Hepatocyte (in vitro differentiated cells): ENCODE results near the gene PLEKHM3. TPM values are rescaled to one million over a fixed set of nuclear protein-coding genes. Genes with fewer than 3 reads are reported as not detected.

Experiments
- DNase-seq: peaks from one replicate; pipeline ENCODE4 v3.0.0-alpha.2; 2016; ENCODE audit warnings: low spot score
- H2AFZ ChIP-seq: fragments of 200-600 bp; sonication (generic); 2 replicates; pipeline ENCODE4 v1.6.0; 2016; ENCODE audit warnings: antibody characterized with exemption, mild to moderate bottlenecking
- H3K27ac ChIP-seq: fragments of 200-600 bp; sonication (generic); 2 replicates; pipeline ENCODE4 v1.5.1; 2016; ENCODE audit warnings: mild to moderate bottlenecking
- H3K27me3 ChIP-seq: fragments of 200-600 bp; sonication (generic); 2 replicates; pipeline ENCODE4 v1.6.1; 2016
- H3K36me3 ChIP-seq: fragments of 200-600 bp; sonication (generic); replicated peaks from 2 replicates; pipeline ENCODE4 v1.5.1; 2016; ENCODE audit warnings: low read depth; ENCODE audit not compliant: insufficient read depth
- H3K4me1 ChIP-seq: fragments of 200-600 bp; sonication (generic); 2 replicates; pipeline ENCODE4 v1.5.1; 2016; ENCODE audit warnings: mild to moderate bottlenecking, moderate library complexity; ENCODE audit not compliant: insufficient read depth
- H3K4me2 ChIP-seq: fragments of 200-600 bp; sonication (generic); 2 replicates; pipeline ENCODE4 v1.6.0; 2016
- H3K4me3 ChIP-seq: fragments of 200-600 bp; sonication (generic); 2 replicates; pipeline ENCODE4 v1.5.1; 2016; ENCODE audit warnings: mild to moderate bottlenecking
- H3K79me2 ChIP-seq: fragments of 200-600 bp; sonication (generic); 2 replicates; pipeline ENCODE4 v1.6.0; 2017; ENCODE audit warnings: mild to moderate bottlenecking
- H3K9me2 ChIP-seq: fragments of 200-600 bp; sonication (generic); replicated peaks from 2 replicates; pipeline ENCODE4 v1.6.0; 2017; ENCODE audit warnings: mild to moderate bottlenecking; ENCODE audit not compliant: insufficient read depth
- H3K9me3 ChIP-seq: fragments of 200-600 bp; sonication (generic); 2 replicates; pipeline ENCODE4 v1.5.1; 2016; ENCODE audit warnings: low read depth, mild to moderate bottlenecking
- H4K20me1 ChIP-seq: fragments of 200-600 bp; sonication (generic); 2 replicates; pipeline ENCODE4 v1.6.0; 2016; ENCODE audit warnings: mild to moderate bottlenecking; ENCODE audit not compliant: insufficient read depth, poor library complexity, severe bottlenecking
- CTCF ChIP-seq: fragments of 200-600 bp; sonication (generic); IDR thresholded peaks from 2 replicates; pipeline ENCODE4 v1.5.1; 2016; ENCODE audit warnings: antibody characterized with exemption, mild to moderate bottlenecking; ENCODE audit not compliant: poor library complexity
- EZH2 ChIP-seq: fragments of 200-600 bp; sonication (generic); IDR thresholded peaks from 2 replicates; pipeline ENCODE4 v1.6.1; 2016; ENCODE audit warnings: antibody characterized with exemption, mild to moderate bottlenecking, borderline replicate concordance
- EZH2phosphoT487 ChIP-seq: fragments of 200-600 bp; sonication (generic); IDR thresholded peaks from one replicate; pipeline ENCODE4 v1.6.1; 2018; ENCODE audit warnings: antibody characterized with exemption, mild to moderate bottlenecking, low read depth, moderate library complexity; ENCODE audit not compliant: unreplicated experiment, severe bottlenecking
- WGBS: methylation state at CpG from one replicate; pipeline ENCODE4 v1.1.6; 2016; ENCODE audit warnings: low lambda C conversion rate; ENCODE audit errors: missing lambda C conversion rate; 5-methylcytosine and 5-hydroxymethylcytosine counted together
- polyA plus RNA-seq: library from polyadenylated mRNA; unstranded; fragments of >200 nt; fragmentation: Nextera tagmentation; extraction: Ambion mirVana; gene quantifications from 2 replicates; pipeline ENCODE4 v1.2.1, GENCODE V29; 2016
- total RNA-seq: library from RNA; depleted of rRNA; stranded (reverse); fragments of >200 nt; gene quantifications from 2 replicates; pipeline ENCODE4 v1.2.3, GENCODE V29; 2014

The PLEKHM3 gene
- total and polyA plus RNA-seq, 2 experiments from 2014 or later = 4.2 to 11.1 TPM

GRCh38 chr2:208047840-208048239, 22.5 kb upstream of the PLEKHM3 start:
- Histone ChIP-seq H2AFZ (no peak overlapping the region), H4K20me1 (no peaks in the 10 kb centered on the region), H3K9me3 (no peaks in the 10 kb centered on the region), H3K4me2 (no peak overlapping the region), H3K4me3 (no peak overlapping the region), H3K27ac (no peak overlapping the region), H3K79me2 (no peaks in the 10 kb centered on the region), H3K9me2 (no peaks in the 10 kb centered on the region), H3K27me3 (no peaks in the 10 kb centered on the region), H3K36me3 (no peaks in the 10 kb centered on the region), H3K4me1 (no peaks in the 10 kb centered on the region)
- 30% methylated on average over 2 of the region's 3 CpGs for WGBS
- DNase-seq = no peak
- TF ChIP-seq CTCF (no peak), EZH2 (no peak), EZH2phosphoT487 (no peak)

DNA sequence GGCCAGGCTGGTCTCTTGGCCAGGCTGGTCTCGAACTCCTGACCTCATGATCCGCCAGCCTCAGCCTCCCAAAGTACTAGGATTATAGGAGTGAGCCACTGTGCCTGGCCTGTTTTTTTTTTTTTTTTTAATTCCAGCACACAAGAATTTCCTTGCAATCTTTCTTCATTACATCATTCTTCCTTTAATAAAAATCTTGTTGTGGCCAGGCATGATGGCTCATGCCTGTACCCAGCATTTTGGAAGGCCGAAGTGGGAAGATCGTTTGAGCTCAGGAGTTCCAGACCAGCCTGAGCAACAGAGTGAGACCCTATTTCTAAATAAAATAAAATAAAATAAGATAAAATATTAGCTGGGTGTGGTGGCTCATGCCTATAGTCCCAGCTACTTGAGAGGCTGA, 21.4 kb upstream of the PLEKHM3 start:
- Histone ChIP-seq H2AFZ (no peak overlapping the region), H4K20me1 (no peaks in the 10 kb centered on the region), H3K27ac (no peak overlapping the region), H3K4me2 (no peak overlapping the region), H3K4me1 (no peaks in the 10 kb centered on the region), H3K36me3 (no peaks in the 10 kb centered on the region), H3K79me2 (no peaks in the 10 kb centered on the region), H3K9me2 (no peaks in the 10 kb centered on the region), H3K27me3 (no peaks in the 10 kb centered on the region), H3K9me3 (no peaks in the 10 kb centered on the region), H3K4me3 (no peak overlapping the region)
- TF ChIP-seq EZH2 (no peak), EZH2phosphoT487 (no peak)
- WGBS = 97% methylated on average over 4 of the region's 4 CpGs
- DNase-seq = no peak

- Histone ChIP-seq H4K20me1 (no peaks in the 10 kb centered on the region), H3K27ac (no peak overlapping the region), H3K4me3 (no peak overlapping the region), H3K36me3 (no peaks in the 10 kb centered on the region), H3K9me3 (no peaks in the 10 kb centered on the region), H2AFZ (no peak overlapping the region), H3K27me3 (no peaks in the 10 kb centered on the region), H3K79me2 (no peaks in the 10 kb centered on the region), H3K4me1 (no peaks in the 10 kb centered on the region), H3K9me2 (no peaks in the 10 kb centered on the region), H3K4me2 (no peak overlapping the region)
- no peak for DNase-seq
- no peak for TF ChIP-seq EZH2phosphoT487
- TF ChIP-seq EZH2 = no peak
- TF ChIP-seq CTCF = no peak
- 95% methylated on average over 2 of the region's 2 CpGs for WGBS
Observed at GRCh38 chr2:208042450-208042849, 17.1 kb upstream of the PLEKHM3 start.

DNA sequence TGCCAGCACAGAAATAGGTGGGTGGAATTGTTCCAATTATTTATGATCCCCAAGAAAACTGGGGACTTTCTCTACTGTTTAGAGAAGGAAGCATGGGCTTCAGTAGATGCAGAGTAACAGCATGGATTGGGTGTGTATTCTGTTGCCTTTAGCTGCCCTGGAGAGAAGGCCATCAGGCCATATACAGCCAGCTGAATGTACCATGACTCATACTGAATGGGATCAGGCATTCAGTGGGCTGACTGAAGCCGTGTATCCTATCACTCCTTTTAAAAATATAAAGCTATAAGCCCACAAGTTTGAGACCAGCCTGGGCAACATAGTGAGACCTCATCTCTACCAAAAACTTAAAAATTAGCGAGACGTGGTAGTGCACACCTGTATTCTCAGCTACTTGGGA, 16.7 kb upstream of the PLEKHM3 start:
- Histone ChIP-seq H4K20me1 (no peaks in the 10 kb centered on the region), H3K27me3 (no peaks in the 10 kb centered on the region), H3K9me3 (no peaks in the 10 kb centered on the region), H3K79me2 (no peaks in the 10 kb centered on the region), H3K9me2 (no peaks in the 10 kb centered on the region), H2AFZ (no peak overlapping the region), H3K4me1 (no peaks in the 10 kb centered on the region), H3K36me3 (no peaks in the 10 kb centered on the region), H3K4me2 (no peak overlapping the region), H3K27ac (no peak overlapping the region), H3K4me3 (no peak overlapping the region)
- WGBS = 74% methylated on average over 3 of the region's 3 CpGs
- DNase-seq = peak; percentile 30
- TF ChIP-seq CTCF (no peak), EZH2 (no peak), EZH2phosphoT487 (no peak)
